Sigmoid colon (tissue), 7 donors: Measurements from ENCODE around the gene GTPBP8. TPM values are rescaled to one million over a fixed set of nuclear protein-coding genes. Genes with fewer than 3 reads are reported as not detected.

ENCODE experiments used
- DNase-seq: peaks from one replicate; pipeline ENCODE4 v3.0.0-alpha.2; 2019
- H3K27ac ChIP-seq, 4 donors: fragments of 200-600 bp; sonication (generic); one replicate each; pipeline ENCODE4 v1.5.1; 2016 to 2019; ENCODE audit warnings: mild to moderate bottlenecking in 1 of 4
- H3K27me3 ChIP-seq, 3 donors: fragments of 200-600 bp; sonication (generic); one replicate each; pipeline ENCODE4 v1.5.1; 2019; ENCODE audit warnings: mild to moderate bottlenecking in 1 of 3
- H3K36me3 ChIP-seq, 4 donors: fragments of 200-600 bp; sonication (generic); one replicate each; pipeline ENCODE4 v1.5.1; 2016 to 2019
- H3K4me1 ChIP-seq, 4 donors: fragments of 200-600 bp; sonication (generic); one replicate each; pipeline ENCODE4 v1.5.1; 2017 to 2019
- H3K4me3 ChIP-seq, 4 donors: fragments of 200-600 bp; sonication (generic); one replicate each; pipeline ENCODE4 v1.5.1; 2017 to 2019; ENCODE audit warnings: mild to moderate bottlenecking in 2 of 4, moderate library complexity in 1 of 4
- H3K9me3 ChIP-seq, 4 donors: fragments of 200-600 bp in 3 of 4; sonication (generic) in 3 of 4; one replicate each; pipeline versions ENCODE4 v1.5.1 to v1.6.1; 2013 to 2019
- EP300 ChIP-seq, 4 donors: sonication (generic); formaldehyde crosslinking; IDR thresholded peaks; one replicate each; pipeline ENCODE4 v1.6.1; 2017; ENCODE audit warnings: antibody characterized with exemption in 4 of 4
- POLR2A ChIP-seq, 2 donors: fragments of 450-650 bp; IDR thresholded peaks; one replicate each; pipeline ENCODE4 v1.6.1; 2016; ENCODE audit warnings: antibody characterized with exemption in 2 of 2, mild to moderate bottlenecking in 2 of 2, moderate library complexity in 2 of 2
- POLR2AphosphoS5 ChIP-seq, 4 donors: sonication (generic); formaldehyde crosslinking; IDR thresholded peaks; one replicate each; pipeline ENCODE4 v1.6.1; 2017; ENCODE audit warnings: antibody characterized with exemption in 4 of 4
- WGBS, 2 donors: extraction: QIAGEN DNeasy Blood & Tissue Kit; methylation state at CpG; one replicate each; pipeline ENCODE4 v1.1.7; 2013; 5-methylcytosine and 5-hydroxymethylcytosine counted together
- intact Hi-C: fragments of 100-400 bp; cut with DNase I; formaldehyde crosslinking; loops from one replicate; pipeline ENCODE4 v1.15.1; 2023
- polyA plus RNA-seq, 3 donors: library from polyadenylated mRNA; stranded (reverse); fragments of 200-250 nt; gene quantifications; one replicate each; pipeline ENCODE4 v1.2.3, GENCODE V29; 2013
- total RNA-seq, 4 donors: library from RNA; depleted of rRNA; stranded (reverse); fragments of >200 nt; gene quantifications; one replicate each; pipeline ENCODE4 v1.1.0, GENCODE V29; 2016
- TF ChIP-seq, protein P1 (sequence below), 4 experiments: fragments of 450-650 bp in 3 of 4; fragments of 200-600 bp in 1 of 4; IDR thresholded peaks; one replicate each; pipeline ENCODE4 v1.5.1; 2016 to 2019; ENCODE audit warnings: antibody characterized with exemption in 4 of 4, mild to moderate bottlenecking in 3 of 4, moderate library complexity in 2 of 4
- donor health status: healthy with polysubstance abuse.
- donor health status: Bipolar disorder and iron deficiency.
- donor health status: healthy.

Gene GTPBP8
- total and polyA plus RNA-seq, 7 donors, result 11.3 to 38.2 (median 20.6) TPM

DNA sequence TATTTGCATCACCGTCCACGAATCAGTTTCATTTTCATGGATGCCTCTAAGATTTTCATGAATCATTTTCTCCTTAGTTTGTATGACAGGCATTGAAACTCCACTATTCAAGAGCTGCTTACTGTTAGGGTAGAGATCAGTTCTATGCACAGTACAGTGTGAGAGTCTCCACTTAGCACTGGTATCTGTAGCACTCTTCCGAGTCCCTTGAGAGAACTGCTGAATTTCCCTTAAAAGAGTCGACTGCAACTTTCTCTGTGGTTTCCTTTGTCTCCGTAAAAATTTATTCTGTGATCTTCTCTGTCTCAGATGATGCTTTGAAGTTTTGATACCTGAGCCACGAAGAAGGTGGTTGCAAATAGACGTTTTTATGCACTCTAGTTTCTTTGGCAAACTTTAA, 14.8 kb downstream of the GTPBP8 start:
- intact Hi-C loops, result no loop called here
- TF ChIP-seq POLR2A (IDR thresholded peaks at IDR 0.05), result no peak
- TF ChIP-seq EP300 (IDR thresholded peaks at IDR 0.05), result no peak
- TF ChIP-seq POLR2AphosphoS5 (IDR thresholded peaks at IDR 0.05), result no peak
- TF ChIP-seq, protein P1, sequence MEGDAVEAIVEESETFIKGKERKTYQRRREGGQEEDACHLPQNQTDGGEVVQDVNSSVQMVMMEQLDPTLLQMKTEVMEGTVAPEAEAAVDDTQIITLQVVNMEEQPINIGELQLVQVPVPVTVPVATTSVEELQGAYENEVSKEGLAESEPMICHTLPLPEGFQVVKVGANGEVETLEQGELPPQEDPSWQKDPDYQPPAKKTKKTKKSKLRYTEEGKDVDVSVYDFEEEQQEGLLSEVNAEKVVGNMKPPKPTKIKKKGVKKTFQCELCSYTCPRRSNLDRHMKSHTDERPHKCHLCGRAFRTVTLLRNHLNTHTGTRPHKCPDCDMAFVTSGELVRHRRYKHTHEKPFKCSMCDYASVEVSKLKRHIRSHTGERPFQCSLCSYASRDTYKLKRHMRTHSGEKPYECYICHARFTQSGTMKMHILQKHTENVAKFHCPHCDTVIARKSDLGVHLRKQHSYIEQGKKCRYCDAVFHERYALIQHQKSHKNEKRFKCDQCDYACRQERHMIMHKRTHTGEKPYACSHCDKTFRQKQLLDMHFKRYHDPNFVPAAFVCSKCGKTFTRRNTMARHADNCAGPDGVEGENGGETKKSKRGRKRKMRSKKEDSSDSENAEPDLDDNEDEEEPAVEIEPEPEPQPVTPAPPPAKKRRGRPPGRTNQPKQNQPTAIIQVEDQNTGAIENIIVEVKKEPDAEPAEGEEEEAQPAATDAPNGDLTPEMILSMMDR (IDR thresholded peaks at IDR 0.05), result no peak
- 74 to 84% methylated on average over 7 of the region's 7 CpGs for WGBS, 2 donors
- Histone ChIP-seq H3K27ac (no peak overlapping the region), H3K4me1 (peaks cover 0 to 25% (median 11%) of the 10 kb centered on the region in 4 donors), H3K4me3 (no peak overlapping the region), H3K9me3 (no peaks in the 10 kb centered on the region), H3K27me3 (no peaks in the 10 kb centered on the region), H3K36me3 (peaks cover 0 to 65% (median 26%) of the 10 kb centered on the region in 4 donors)
- no peak for DNase-seq

DNA sequence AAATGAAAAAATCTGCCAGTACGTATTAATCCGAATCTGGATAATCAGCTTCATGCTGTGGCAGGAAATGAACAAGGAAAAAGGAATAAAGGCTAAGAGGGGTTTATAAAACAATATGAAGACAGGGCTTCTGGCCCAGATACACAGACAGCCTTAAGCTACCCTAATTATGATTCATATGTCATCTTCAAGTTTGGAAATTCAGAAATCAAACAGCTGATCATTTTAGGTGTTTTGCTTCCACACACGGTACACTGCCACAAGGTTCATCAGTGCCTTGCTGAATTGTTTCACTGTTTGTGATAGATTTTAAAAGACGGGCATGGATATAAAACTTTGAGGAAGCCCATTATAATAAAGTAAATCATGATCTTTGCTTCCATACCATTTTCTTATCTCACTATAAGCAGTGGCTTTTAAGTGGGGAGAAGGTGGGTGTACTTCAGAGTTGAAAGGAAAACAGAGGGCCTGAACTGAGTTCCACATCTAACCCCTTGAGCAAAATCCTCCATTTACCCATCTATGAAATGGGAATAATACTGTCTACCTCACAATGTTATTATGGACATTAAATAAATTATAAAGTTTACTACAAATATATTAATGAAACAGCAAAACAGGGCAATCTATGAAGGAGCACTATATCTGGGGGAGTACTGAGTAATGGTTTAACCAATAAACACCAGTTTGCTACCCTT, 15.7 kb downstream of the GTPBP8 start:
- TF ChIP-seq EP300 (IDR thresholded peaks at IDR 0.05), result no peak
- TF ChIP-seq, protein P1 (IDR thresholded peaks at IDR 0.05), result no peak
- TF ChIP-seq POLR2A (IDR thresholded peaks at IDR 0.05), result no peak
- TF ChIP-seq POLR2AphosphoS5 (IDR thresholded peaks at IDR 0.05), result no peak
- no peak overlapping the region for H3K27ac ChIP-seq
- intact Hi-C loops, result no loop called here
- H3K4me1 ChIP-seq, result peaks cover 0 to 19% (median 10%) of the 10 kb centered on the region in 4 donors
- peaks cover 0 to 68% (median 26%) of the 10 kb centered on the region in 4 donors for H3K36me3 ChIP-seq
- H3K9me3 ChIP-seq, result no peaks in the 10 kb centered on the region
- WGBS, 2 donors, result 83 to 88% methylated on average over 4 of the region's 4 CpGs
- DNase-seq, result no peak
- H3K4me3 ChIP-seq, result no peak overlapping the region
- no peaks in the 10 kb centered on the region for H3K27me3 ChIP-seq

DNA sequence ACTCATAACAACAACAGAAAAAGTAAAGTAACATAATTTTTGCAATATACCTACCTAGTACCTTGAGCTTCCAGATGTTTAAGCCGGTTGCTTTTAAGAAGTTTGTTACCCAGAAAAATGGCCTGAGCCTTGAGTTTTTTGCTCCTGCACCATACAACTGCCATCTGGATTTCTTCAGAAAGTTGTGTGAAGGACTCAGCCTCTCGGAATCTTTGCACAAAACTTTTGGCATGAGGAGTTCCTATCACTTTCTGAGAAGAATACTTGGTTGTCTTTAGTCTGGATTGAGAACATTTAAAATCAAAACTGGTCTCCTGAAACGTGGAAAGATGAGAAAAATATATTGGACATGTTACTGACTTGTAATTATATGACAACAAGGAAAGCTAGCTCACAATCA, 17.3 kb downstream of the GTPBP8 start:
- TF ChIP-seq, protein P1 (IDR thresholded peaks at IDR 0.05), result no peak
- TF ChIP-seq POLR2AphosphoS5 (IDR thresholded peaks at IDR 0.05) (no peak), POLR2A (IDR thresholded peaks at IDR 0.05) (no peak), EP300 (IDR thresholded peaks at IDR 0.05) (no peak)
- DNase-seq, result no peak
- Histone ChIP-seq H3K36me3 (peaks cover 0 to 75% (median 31%) of the 10 kb centered on the region in 4 donors), H3K9me3 (no peaks in the 10 kb centered on the region), H3K27ac (no peak overlapping the region), H3K4me3 (no peak overlapping the region), H3K27me3 (no peaks in the 10 kb centered on the region), H3K4me1 (peaks cover 0 to 5% (median 0%) of the 10 kb centered on the region in 4 donors)
- WGBS, 2 donors, result 77 to 80% methylated on average over 3 of the region's 3 CpGs
- intact Hi-C loops, result no loop called here

DNA sequence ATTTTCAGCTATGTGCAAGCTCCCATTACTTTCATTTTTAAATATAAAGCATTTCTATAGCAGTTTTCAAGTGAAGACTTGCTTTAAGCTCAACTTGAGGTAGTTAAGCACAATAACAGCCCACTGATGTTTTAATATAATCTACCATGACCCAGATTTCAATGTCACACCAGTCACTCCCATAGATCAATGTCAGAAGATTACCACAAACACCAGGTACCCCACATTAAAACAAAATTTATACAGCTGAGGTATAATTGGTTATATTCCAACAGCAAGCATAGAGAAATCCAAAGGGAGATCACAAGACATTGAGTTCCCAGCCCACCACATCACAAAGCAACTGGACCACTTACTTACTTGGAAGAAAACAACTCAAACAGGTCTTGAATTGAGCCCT, 22.8 kb downstream of the GTPBP8 start:
- intact Hi-C loops, result no loop called here
- Histone ChIP-seq H3K36me3 (peaks cover 0 to 65% (median 8%) of the 10 kb centered on the region in 4 donors), H3K9me3 (no peaks in the 10 kb centered on the region), H3K27ac (no peak overlapping the region), H3K4me3 (no peak overlapping the region), H3K27me3 (no peaks in the 10 kb centered on the region), H3K4me1 (peaks cover 0 to 14% (median 10%) of the 10 kb centered on the region in 4 donors)
- no peak for DNase-seq
- TF ChIP-seq EP300 (IDR thresholded peaks at IDR 0.05) (no peak), POLR2AphosphoS5 (IDR thresholded peaks at IDR 0.05) (no peak), POLR2A (IDR thresholded peaks at IDR 0.05) (no peak)
- TF ChIP-seq, protein P1 (IDR thresholded peaks at IDR 0.05), result no peak
